Measurements from ENCODE around the gene FAM83G. TPM values are rescaled to one million over a fixed set of nuclear protein-coding genes. Genes with fewer than 3 reads are reported as not detected.

The FAM83G gene
- total RNA-seq, 6 experiments from 2014 or later = 10.1 to 41.7 (median 21.5) TPM

GRCh38 chr17:19002805-19003542, 1.6 kb downstream of the FAM83G start:
- H3K4me1 ChIP-seq = peaks cover 0 to 48% (median 13%) of the 10 kb centered on the region in 4 donors
- H3K4me3 ChIP-seq = peak overlapping the region; percentile 63 to 76 (median 70)
- WGBS (ENCODE audit: insufficient coverage, low coverage, low lambda C conversion rate, missing lambda C conversion rate) = 0% methylated on average over 1 of the region's 11 CpGs
- H3K27ac ChIP-seq = peak overlapping the region in 1 of 3 donors; percentile 70
- TF ChIP-seq CTCF (IDR thresholded peaks at IDR 0.05) = no peak
- no peak for ATAC-seq
- DNase-seq = no peak
- no peaks in the 10 kb centered on the region for H3K36me3 ChIP-seq
- H3K9me3 ChIP-seq = no peaks in the 10 kb centered on the region
- intact Hi-C loops (cut with DNase I) = no loop called here
- H3K27me3 ChIP-seq = no peaks in the 10 kb centered on the region

- no peaks in the 10 kb centered on the region for H3K27me3 ChIP-seq
- 31% methylated on average over 5 of the region's 7 CpGs for WGBS (ENCODE audit: insufficient coverage, low coverage, low lambda C conversion rate, missing lambda C conversion rate)
- peak overlapping the region in 2 of 3 donors; percentile 63 to 70 for H3K4me3 ChIP-seq
- ATAC-seq (no peak), DNase-seq (no peak)
- H3K36me3 ChIP-seq = no peaks in the 10 kb centered on the region
- H3K9me3 ChIP-seq = no peaks in the 10 kb centered on the region
- intact Hi-C loops (cut with DNase I) = no loop called here
- TF ChIP-seq POLR2A (IDR thresholded peaks at IDR 0.05) (no peak), CTCF (IDR thresholded peaks at IDR 0.05) (no peak)
- H3K27ac ChIP-seq = no peak overlapping the region
- peaks cover 0 to 48% (median 14%) of the 10 kb centered on the region in 4 donors for H3K4me1 ChIP-seq
Observed at GRCh38 chr17:19001907-19002590, 2.5 kb downstream of the FAM83G start.

- TF ChIP-seq POLR2A (IDR thresholded peaks at IDR 0.05) (peak; percentile 49), CTCF (IDR thresholded peaks at IDR 0.05) (no peak)
- peak in 1 of 3 donors; percentile 58 for DNase-seq
- intact Hi-C loops (cut with DNase I) = no loop called here
- WGBS (ENCODE audit: insufficient coverage, low coverage, low lambda C conversion rate, missing lambda C conversion rate) = 36% methylated on average over 4 of the region's 17 CpGs
- Histone ChIP-seq H3K4me1 (peaks cover 0 to 42% (median 8%) of the 10 kb centered on the region in 4 donors), H3K27me3 (no peaks in the 10 kb centered on the region), H3K4me3 (no peak overlapping the region), H3K36me3 (no peaks in the 10 kb centered on the region), H3K9me3 (no peaks in the 10 kb centered on the region), H3K27ac (no peak overlapping the region)
- ATAC-seq = peak in 1 of 4 donors; percentile 30
Observed at GRCh38 chr17:19000531-19001325, 3.8 kb downstream of the FAM83G start.

- H3K27ac ChIP-seq = no peak overlapping the region
- no peaks in the 10 kb centered on the region for H3K9me3 ChIP-seq
- TF ChIP-seq POLR2A (IDR thresholded peaks at IDR 0.05) = no peak
- no peak for TF ChIP-seq CTCF (IDR thresholded peaks at IDR 0.05)
- no peaks in the 10 kb centered on the region for H3K27me3 ChIP-seq
- peaks cover 0 to 34% (median 4%) of the 10 kb centered on the region in 4 donors for H3K4me1 ChIP-seq
- H3K4me3 ChIP-seq = no peak overlapping the region
- no peak for DNase-seq
- intact Hi-C loops (cut with DNase I) = no loop called here
- ATAC-seq = no peak
- H3K36me3 ChIP-seq = no peaks in the 10 kb centered on the region
- 80% methylated on average over 1 of the region's 6 CpGs for WGBS (ENCODE audit: insufficient coverage, low coverage, low lambda C conversion rate, missing lambda C conversion rate)
Observed at GRCh38 chr17:18999911-19000310, 4.7 kb downstream of the FAM83G start.
